Suprapubic skin (tissue), 3 donors: ENCODE data around the gene ACTBL2.

ENCODE experiments used
- EP300 ChIP-seq: sonication (generic); formaldehyde crosslinking; IDR thresholded peaks from one replicate; pipeline ENCODE4 v1.6.1; 2017; ENCODE audit warnings: antibody characterized with exemption
- TF ChIP-seq, protein P1 (sequence below), 2 donors: fragments of 200-600 bp in 1 of 2; fragments of 450-650 bp in 1 of 2; sonication (generic) in 1 of 2; IDR thresholded peaks; one replicate each; pipeline ENCODE4 v1.5.1; 2016 to 2019; ENCODE audit warnings: antibody characterized with exemption in 2 of 2, mild to moderate bottlenecking in 1 of 2, moderate library complexity in 1 of 2

DNA sequence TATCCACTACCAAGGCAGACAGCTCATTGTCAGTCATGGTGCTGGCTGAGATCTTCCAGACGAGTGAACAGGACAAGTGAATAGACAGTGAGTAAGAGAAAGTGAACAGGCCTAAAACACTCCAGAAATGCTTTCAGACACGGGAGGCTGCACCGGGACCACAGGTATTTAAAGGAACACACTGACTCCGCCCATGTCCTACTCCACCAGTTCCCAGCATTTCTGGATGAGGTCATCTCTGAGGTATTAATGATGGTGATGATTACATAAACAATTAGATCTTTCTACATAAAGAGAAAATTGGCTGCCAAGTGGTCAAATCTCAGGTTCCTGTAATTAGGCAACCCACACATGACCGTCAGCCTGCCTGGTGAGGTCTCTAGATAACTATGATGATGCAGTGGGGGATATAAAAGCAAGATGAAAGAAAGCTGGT, at the start of gene ACTBL2:
- TF ChIP-seq, protein P1, sequence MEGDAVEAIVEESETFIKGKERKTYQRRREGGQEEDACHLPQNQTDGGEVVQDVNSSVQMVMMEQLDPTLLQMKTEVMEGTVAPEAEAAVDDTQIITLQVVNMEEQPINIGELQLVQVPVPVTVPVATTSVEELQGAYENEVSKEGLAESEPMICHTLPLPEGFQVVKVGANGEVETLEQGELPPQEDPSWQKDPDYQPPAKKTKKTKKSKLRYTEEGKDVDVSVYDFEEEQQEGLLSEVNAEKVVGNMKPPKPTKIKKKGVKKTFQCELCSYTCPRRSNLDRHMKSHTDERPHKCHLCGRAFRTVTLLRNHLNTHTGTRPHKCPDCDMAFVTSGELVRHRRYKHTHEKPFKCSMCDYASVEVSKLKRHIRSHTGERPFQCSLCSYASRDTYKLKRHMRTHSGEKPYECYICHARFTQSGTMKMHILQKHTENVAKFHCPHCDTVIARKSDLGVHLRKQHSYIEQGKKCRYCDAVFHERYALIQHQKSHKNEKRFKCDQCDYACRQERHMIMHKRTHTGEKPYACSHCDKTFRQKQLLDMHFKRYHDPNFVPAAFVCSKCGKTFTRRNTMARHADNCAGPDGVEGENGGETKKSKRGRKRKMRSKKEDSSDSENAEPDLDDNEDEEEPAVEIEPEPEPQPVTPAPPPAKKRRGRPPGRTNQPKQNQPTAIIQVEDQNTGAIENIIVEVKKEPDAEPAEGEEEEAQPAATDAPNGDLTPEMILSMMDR (IDR thresholded peaks at IDR 0.05) = no peak
- TF ChIP-seq EP300 = no peak
